Measurements from ENCODE around the gene SLF2.
"Not testable (repeated sequence)": the region's sequence is repeated elsewhere in the genome, so short reads cannot be mapped to it uniquely, and the experiment has no call there.

- TF ChIP-seq, protein P1, sequence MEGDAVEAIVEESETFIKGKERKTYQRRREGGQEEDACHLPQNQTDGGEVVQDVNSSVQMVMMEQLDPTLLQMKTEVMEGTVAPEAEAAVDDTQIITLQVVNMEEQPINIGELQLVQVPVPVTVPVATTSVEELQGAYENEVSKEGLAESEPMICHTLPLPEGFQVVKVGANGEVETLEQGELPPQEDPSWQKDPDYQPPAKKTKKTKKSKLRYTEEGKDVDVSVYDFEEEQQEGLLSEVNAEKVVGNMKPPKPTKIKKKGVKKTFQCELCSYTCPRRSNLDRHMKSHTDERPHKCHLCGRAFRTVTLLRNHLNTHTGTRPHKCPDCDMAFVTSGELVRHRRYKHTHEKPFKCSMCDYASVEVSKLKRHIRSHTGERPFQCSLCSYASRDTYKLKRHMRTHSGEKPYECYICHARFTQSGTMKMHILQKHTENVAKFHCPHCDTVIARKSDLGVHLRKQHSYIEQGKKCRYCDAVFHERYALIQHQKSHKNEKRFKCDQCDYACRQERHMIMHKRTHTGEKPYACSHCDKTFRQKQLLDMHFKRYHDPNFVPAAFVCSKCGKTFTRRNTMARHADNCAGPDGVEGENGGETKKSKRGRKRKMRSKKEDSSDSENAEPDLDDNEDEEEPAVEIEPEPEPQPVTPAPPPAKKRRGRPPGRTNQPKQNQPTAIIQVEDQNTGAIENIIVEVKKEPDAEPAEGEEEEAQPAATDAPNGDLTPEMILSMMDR (IDR thresholded peaks at IDR 0.05 in 8 of 11, conservative IDR thresholded peaks at IDR 0.05 in 3 of 11): not testable (repeated sequence)
- TF ChIP-seq POLR2A (IDR thresholded peaks at IDR 0.05): not testable (repeated sequence)
These were observed 62.6 kb downstream of the SLF2 start for GRCh38 chr10:100975397-100975796.
